GM23338 (cell line): Measurements from ENCODE around the gene EPS8L3. TPM values are rescaled to one million over a fixed set of nuclear protein-coding genes. Genes with fewer than 3 reads are reported as not detected.

Source experiments
- ATAC-seq: fragments of 200-7000 bp; cut with Tn5 transposase; 3 replicates; pipeline ENCODE4 v1.9.1; 2020
- DNase-seq: peaks from one replicate; pipeline ENCODE4 v3.0.0-alpha.2; 2015; ENCODE audit warnings: low spot score
- H2AFZ ChIP-seq: fragments of 200-600 bp; sonication (generic); 2 replicates; pipeline ENCODE4 v1.8.0; 2016; ENCODE audit warnings: antibody characterized with exemption, mild to moderate bottlenecking, moderate library complexity
- H3F3A ChIP-seq: fragments of 200-600 bp; sonication (generic); replicated peaks from 2 replicates; pipeline ENCODE4 v1.8.0; 2017; ENCODE audit warnings: antibody characterized with exemption, mixed run types, low read depth
- H3K27ac ChIP-seq: fragments of 200-600 bp; sonication (generic); 2 replicates; pipeline ENCODE4 v1.6.1; 2016; ENCODE audit warnings: low read depth
- H3K27me3 ChIP-seq: fragments of 200-600 bp; sonication (generic); 2 replicates; pipeline ENCODE4 v1.8.0; 2016; ENCODE audit warnings: mild to moderate bottlenecking, mixed run types, moderate library complexity; ENCODE audit not compliant: insufficient read depth
- H3K36me3 ChIP-seq: fragments of 200-600 bp; sonication (generic); 2 replicates; pipeline ENCODE4 v1.8.0; 2016; ENCODE audit warnings: mild to moderate bottlenecking; ENCODE audit not compliant: insufficient read depth
- H3K4me1 ChIP-seq: fragments of 200-600 bp; sonication (generic); 2 replicates; pipeline ENCODE4 v1.8.0; 2016; ENCODE audit warnings: mild to moderate bottlenecking, moderate library complexity; ENCODE audit not compliant: insufficient read depth
- H3K4me2 ChIP-seq: fragments of 200-600 bp; sonication (generic); 2 replicates; pipeline ENCODE4 v1.7.1; 2017; ENCODE audit warnings: mixed run types
- H3K4me3 ChIP-seq: fragments of 200-600 bp; sonication (generic); 2 replicates; pipeline ENCODE4 v1.6.1; 2016; ENCODE audit warnings: mixed run types
- H3K79me2 ChIP-seq: fragments of 200-600 bp; sonication (generic); replicated peaks from 2 replicates; pipeline ENCODE4 v1.8.0; 2017; ENCODE audit warnings: mild to moderate bottlenecking; ENCODE audit not compliant: insufficient read depth
- H3K9me2 ChIP-seq: fragments of 200-600 bp; sonication (generic); 2 replicates; pipeline ENCODE4 v1.8.0; 2017; ENCODE audit not compliant: insufficient read depth
- H4K20me1 ChIP-seq: fragments of 200-600 bp; sonication (generic); replicated peaks from 2 replicates; pipeline ENCODE4 v1.8.0; 2017; ENCODE audit warnings: mild to moderate bottlenecking; ENCODE audit not compliant: insufficient read depth
- H3K27ac Mint-ChIP-seq: 2 replicates; pipeline ENCODE4 v1.8.0; 2020; ENCODE audit warnings: inconsistent platforms, mild to moderate bottlenecking, moderate library complexity, mixed read lengths
- H3K27me3 Mint-ChIP-seq: 3 replicates; pipeline ENCODE4 v1.8.0; 2022; ENCODE audit warnings: low read depth, mild to moderate bottlenecking, moderate library complexity, mixed read lengths, inconsistent platforms; ENCODE audit not compliant: insufficient read depth, poor library complexity
- H3K36me3 Mint-ChIP-seq: 3 replicates; pipeline ENCODE4 v1.8.0; 2021; ENCODE audit warnings: low read depth, mild to moderate bottlenecking, inconsistent platforms, moderate library complexity, mixed read lengths
- H3K4me1 Mint-ChIP-seq: 3 replicates; pipeline ENCODE4 v1.8.0; 2020; ENCODE audit warnings: mild to moderate bottlenecking, inconsistent platforms, mixed read lengths
- H3K4me3 Mint-ChIP-seq: 3 replicates; pipeline ENCODE4 v1.8.0; 2021; ENCODE audit warnings: moderate library complexity, mild to moderate bottlenecking, inconsistent platforms, mixed read lengths
- H3K9me3 Mint-ChIP-seq: 3 replicates; pipeline ENCODE4 v1.8.0; 2020; ENCODE audit warnings: moderate library complexity, mild to moderate bottlenecking, inconsistent platforms, mixed read lengths
- CREB1 ChIP-seq: fragments of 250-450 bp; sonication (Bioruptor Pico); IDR thresholded peaks from 2 replicates; pipeline ENCODE4 v1.5.0; 2020; ENCODE audit warnings: low read depth, mild to moderate bottlenecking, moderate library complexity
- CTCF ChIP-seq, 2 experiments: fragments of 200-600 bp in 1 of 2; sonication (generic) in 1 of 2; conservative IDR thresholded peaks; 2 replicates each; pipeline versions ENCODE4 v1.5.1 to v1.6.1; 2016 to 2017; ENCODE audit warnings: antibody characterized with exemption in 2 of 2, low read depth in 2 of 2, mild to moderate bottlenecking in 2 of 2, moderate library complexity in 1 of 2
- ETS1 ChIP-seq: IDR thresholded peaks from 2 replicates; pipeline ENCODE4 v1.6.1; 2016; ENCODE audit warnings: antibody characterized with exemption
- EZH2 ChIP-seq: fragments of 200-600 bp; sonication (generic); IDR thresholded peaks from one replicate; pipeline ENCODE4 v1.8.0; 2017; ENCODE audit warnings: antibody characterized with exemption, mild to moderate bottlenecking, low read depth; ENCODE audit not compliant: unreplicated experiment
- EZH2phosphoT487 ChIP-seq: fragments of 200-600 bp; sonication (generic); IDR thresholded peaks from one replicate; pipeline ENCODE4 v1.8.1; 2018; ENCODE audit warnings: antibody characterized with exemption; ENCODE audit not compliant: unreplicated experiment
- JUNB ChIP-seq: IDR thresholded peaks from one replicate; pipeline ENCODE4 v1.6.1; 2016; ENCODE audit warnings: antibody characterized with exemption; ENCODE audit not compliant: unreplicated experiment
- NANOG ChIP-seq: IDR thresholded peaks from 2 replicates; pipeline ENCODE4 v1.6.1; 2016; ENCODE audit warnings: antibody characterized with exemption, borderline replicate concordance
- POLR2AphosphoS5 ChIP-seq: IDR thresholded peaks from 2 replicates; pipeline ENCODE4 v1.6.1; 2016; ENCODE audit warnings: antibody characterized with exemption, low read depth
- REST ChIP-seq: IDR thresholded peaks from one replicate; pipeline ENCODE4 v1.6.1; 2018; ENCODE audit warnings: antibody characterized with exemption; ENCODE audit not compliant: unreplicated experiment
- STAT1 ChIP-seq: IDR thresholded peaks from one replicate; pipeline ENCODE4 v1.6.1; 2016; ENCODE audit warnings: antibody characterized with exemption; ENCODE audit not compliant: unreplicated experiment
- ZNF114 ChIP-seq: fragments of 250-450 bp; sonication (Bioruptor Pico); IDR thresholded peaks from 2 replicates; pipeline ENCODE4 v1.5.0; 2020; ENCODE audit warnings: mild to moderate bottlenecking, moderate library complexity
- ZNF331 ChIP-seq: fragments of 250-450 bp; sonication (Bioruptor Pico); IDR thresholded peaks from 2 replicates; pipeline ENCODE4 v1.5.0; 2020; ENCODE audit warnings: low read depth, mild to moderate bottlenecking, moderate library complexity
- ZNF462 ChIP-seq: fragments of 250-450 bp; sonication (Bioruptor Pico); IDR thresholded peaks from 2 replicates; pipeline ENCODE4 v1.5.0; 2020; ENCODE audit warnings: mild to moderate bottlenecking, moderate library complexity
- polyA plus RNA-seq: library from polyadenylated mRNA; unstranded; fragments of >200 nt; fragmentation: Nextera tagmentation; extraction: Ambion mirVana; gene quantifications from 2 replicates; pipeline ENCODE4 v1.2.1, GENCODE V29; 2016
- total RNA-seq: library from RNA; depleted of rRNA; stranded (reverse); fragments of >200 nt; shearing (Covaris generic); gene quantifications from 2 replicates; pipeline ENCODE4 v1.2.3, GENCODE V29; 2014

EPS8L3 gene
- total and polyA plus RNA-seq, 2 experiments from 2014 or later: not detected

- Histone ChIP-seq H3K9me2 (no peaks in the 10 kb centered on the region), H4K20me1 (no peaks in the 10 kb centered on the region), H3F3A (no peaks in the 10 kb centered on the region), H3K27me3 (no peaks in the 10 kb centered on the region), H3K27ac (no peak overlapping the region), H3K4me2 (no peak overlapping the region), H3K36me3 (no peaks in the 10 kb centered on the region), H2AFZ (no peak overlapping the region), H3K4me1 (no peaks in the 10 kb centered on the region), H3K79me2 (no peaks in the 10 kb centered on the region), H3K4me3 (no peak overlapping the region)
- no peak for ATAC-seq
- DNase-seq: no peak
- Mint-ChIP-seq H3K36me3 (no peaks in the 10 kb centered on the region), H3K4me1 (no peaks in the 10 kb centered on the region; the same call in 2 of the 3 replicates), H3K4me3 (no peak overlapping the region), H3K9me3 (no peaks in the 10 kb centered on the region; the same call in 2 of the 3 replicates), H3K27ac (no peak overlapping the region), H3K27me3 (peaks cover 3% of the 10 kb centered on the region)
- TF ChIP-seq STAT1 (no peak), REST (no peak), ZNF114 (CRISPR knock-in tag) (no peak), NANOG (no peak), EZH2 (no peak), CTCF (conservative IDR thresholded peaks at IDR 0.05; ENCODE audit: low read depth in 2 of 2) (no peak), EZH2phosphoT487 (no peak), CREB1 (CRISPR knock-in tag) (no peak), JUNB (no peak), POLR2AphosphoS5 (no peak), ZNF462 (CRISPR knock-in tag) (no peak), ZNF331 (no peak), ETS1 (no peak)
These were observed 48.9 kb downstream of the EPS8L3 start for GRCh38 chr1:109714661-109715372.
